WI38 (cell line): ENCODE measurements around the gene HKDC1.
A peak's percentile ranks its signal among the peaks of the same experiment; 100 is the strongest.
"Not testable (repeated sequence)": the region's sequence is repeated elsewhere in the genome, so short reads cannot be mapped to it uniquely, and the experiment has no call there.

Experiments used
- H3K4me3 ChIP-seq: 2 replicates; pipeline ENCODE4 v1.5.1; 2011; ENCODE audit warnings: low read depth, mild to moderate bottlenecking, control low read depth, low read length
- TF ChIP-seq, protein P1 (sequence below): IDR thresholded peaks from 2 replicates; pipeline ENCODE4 v1.5.1; 2012; ENCODE audit warnings: low read depth, mild to moderate bottlenecking, control low read depth, low read length

Gene HKDC1, protein sequence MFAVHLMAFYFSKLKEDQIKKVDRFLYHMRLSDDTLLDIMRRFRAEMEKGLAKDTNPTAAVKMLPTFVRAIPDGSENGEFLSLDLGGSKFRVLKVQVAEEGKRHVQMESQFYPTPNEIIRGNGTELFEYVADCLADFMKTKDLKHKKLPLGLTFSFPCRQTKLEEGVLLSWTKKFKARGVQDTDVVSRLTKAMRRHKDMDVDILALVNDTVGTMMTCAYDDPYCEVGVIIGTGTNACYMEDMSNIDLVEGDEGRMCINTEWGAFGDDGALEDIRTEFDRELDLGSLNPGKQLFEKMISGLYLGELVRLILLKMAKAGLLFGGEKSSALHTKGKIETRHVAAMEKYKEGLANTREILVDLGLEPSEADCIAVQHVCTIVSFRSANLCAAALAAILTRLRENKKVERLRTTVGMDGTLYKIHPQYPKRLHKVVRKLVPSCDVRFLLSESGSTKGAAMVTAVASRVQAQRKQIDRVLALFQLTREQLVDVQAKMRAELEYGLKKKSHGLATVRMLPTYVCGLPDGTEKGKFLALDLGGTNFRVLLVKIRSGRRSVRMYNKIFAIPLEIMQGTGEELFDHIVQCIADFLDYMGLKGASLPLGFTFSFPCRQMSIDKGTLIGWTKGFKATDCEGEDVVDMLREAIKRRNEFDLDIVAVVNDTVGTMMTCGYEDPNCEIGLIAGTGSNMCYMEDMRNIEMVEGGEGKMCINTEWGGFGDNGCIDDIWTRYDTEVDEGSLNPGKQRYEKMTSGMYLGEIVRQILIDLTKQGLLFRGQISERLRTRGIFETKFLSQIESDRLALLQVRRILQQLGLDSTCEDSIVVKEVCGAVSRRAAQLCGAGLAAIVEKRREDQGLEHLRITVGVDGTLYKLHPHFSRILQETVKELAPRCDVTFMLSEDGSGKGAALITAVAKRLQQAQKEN

DNA sequence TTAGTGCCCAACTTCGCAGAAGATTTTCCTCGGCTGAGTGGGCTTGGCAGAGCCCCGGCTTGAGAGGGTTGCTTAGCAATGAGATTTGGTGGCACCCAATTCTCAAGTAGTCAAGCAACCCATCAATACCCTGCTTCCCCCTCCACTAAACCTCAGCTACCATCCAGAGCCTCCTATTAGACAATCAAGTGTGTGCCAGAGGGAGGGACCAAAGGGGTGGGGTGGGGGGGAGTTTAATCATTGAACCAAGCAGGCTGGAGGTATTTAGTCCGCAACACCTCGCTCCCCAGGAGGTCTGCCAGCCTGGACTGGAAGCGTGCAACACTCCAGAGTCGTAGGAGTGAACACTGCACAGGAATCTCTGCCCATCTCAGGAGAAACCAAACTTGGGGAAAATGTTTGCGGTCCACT lies at the start of gene HKDC1:
HKDC1 (plus strand) TSS at position 292 of the 411 bp plus-strand sequence; CDS start at position 396, 104 bp downstream.
- TF ChIP-seq, protein P1, sequence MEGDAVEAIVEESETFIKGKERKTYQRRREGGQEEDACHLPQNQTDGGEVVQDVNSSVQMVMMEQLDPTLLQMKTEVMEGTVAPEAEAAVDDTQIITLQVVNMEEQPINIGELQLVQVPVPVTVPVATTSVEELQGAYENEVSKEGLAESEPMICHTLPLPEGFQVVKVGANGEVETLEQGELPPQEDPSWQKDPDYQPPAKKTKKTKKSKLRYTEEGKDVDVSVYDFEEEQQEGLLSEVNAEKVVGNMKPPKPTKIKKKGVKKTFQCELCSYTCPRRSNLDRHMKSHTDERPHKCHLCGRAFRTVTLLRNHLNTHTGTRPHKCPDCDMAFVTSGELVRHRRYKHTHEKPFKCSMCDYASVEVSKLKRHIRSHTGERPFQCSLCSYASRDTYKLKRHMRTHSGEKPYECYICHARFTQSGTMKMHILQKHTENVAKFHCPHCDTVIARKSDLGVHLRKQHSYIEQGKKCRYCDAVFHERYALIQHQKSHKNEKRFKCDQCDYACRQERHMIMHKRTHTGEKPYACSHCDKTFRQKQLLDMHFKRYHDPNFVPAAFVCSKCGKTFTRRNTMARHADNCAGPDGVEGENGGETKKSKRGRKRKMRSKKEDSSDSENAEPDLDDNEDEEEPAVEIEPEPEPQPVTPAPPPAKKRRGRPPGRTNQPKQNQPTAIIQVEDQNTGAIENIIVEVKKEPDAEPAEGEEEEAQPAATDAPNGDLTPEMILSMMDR, result no peak
- H3K4me3 ChIP-seq, result no peak within 1 kb of the TSS

- TF ChIP-seq, protein P1, result no peak
These were observed 47.7 kb upstream of the HKDC1 start for GRCh38 chr10:69172241-69172982.

GRCh38 chr10:69175326-69175725 lies 44.8 kb upstream of the HKDC1 start:
- not testable (repeated sequence) for H3K4me3 ChIP-seq

More at GRCh38 chr10:69172241-69172982, 47.7 kb upstream of the HKDC1 start:
- H3K4me3 ChIP-seq, result no peak overlapping the region

GRCh38 chr10:69176823-69177222 lies 43.3 kb upstream of the HKDC1 start:
- TF ChIP-seq, protein P1, result no peak
- H3K4me3 ChIP-seq, result no peak overlapping the region

DNA sequence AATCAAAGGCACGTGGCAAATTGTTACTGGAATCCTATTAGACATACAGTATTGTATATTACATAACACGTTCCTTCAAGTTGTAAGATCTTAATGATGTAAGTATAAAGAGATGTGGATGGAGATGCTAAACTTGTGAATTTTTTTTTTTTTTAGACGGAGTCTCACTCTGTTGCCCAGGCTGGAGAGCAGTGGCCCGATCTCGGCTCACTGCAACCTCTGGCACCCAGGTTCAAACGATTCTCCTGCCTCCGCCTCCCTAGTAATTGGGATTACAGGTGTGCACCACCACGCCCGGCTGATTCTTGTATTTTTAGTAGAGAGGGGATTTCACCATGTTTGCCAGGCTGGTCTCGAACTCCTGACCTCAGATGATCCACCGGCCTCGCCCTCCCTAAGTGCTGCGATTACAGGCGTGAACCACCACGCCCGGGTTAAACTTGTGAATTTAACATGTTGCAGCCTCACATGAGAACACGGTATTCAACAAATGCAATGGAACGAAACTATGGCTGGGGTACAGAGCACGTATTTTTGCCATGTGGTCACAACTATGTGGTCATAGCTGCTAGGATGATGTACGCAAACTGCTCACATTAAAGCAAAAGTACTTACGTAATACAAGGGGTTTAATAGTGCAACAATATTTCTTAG lies 40.9 kb upstream of the HKDC1 start:
- TF ChIP-seq, protein P1, result no peak
- H3K4me3 ChIP-seq, result peak overlapping the region; percentile 99

DNA sequence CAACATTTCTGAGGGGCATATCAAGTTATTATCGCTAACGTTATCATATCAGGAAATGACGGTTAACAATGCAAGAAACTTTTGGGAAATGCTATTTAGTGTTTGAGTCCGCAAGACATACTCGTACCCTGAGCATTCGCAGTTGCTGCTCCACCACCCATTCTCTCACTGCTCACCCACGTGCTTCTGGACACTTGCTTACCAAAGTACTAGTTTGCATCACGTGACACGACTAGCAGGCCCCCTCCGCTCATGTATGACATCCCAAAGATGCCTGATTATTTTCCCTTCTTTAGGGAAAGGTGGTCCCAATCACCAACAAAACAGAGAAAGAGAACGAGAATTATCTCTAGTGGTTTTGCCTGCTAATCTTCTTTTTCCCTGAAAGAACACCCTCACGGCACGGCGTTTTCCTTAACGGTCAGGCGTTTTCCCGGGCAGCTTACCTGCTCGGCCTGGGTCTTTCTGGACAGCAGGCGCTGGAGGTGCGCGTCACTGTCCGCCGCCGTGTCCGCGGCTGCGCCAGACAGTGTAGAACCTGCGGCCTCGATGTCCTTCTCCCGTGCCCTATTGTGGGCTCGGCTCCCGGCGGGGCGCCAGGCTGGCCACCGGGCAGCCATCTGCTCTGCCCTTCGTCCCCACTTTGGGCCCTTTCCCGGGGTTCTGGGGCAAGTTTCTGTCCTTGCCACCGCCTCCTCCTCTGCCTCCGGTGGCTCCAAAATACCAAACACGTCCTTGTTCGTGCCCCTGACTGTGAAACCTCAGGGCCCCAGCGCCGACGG lies 40.2 kb upstream of the HKDC1 start, which contains the start of gene SUPV3L1:
SUPV3L1 (plus strand) TSS at position 492 of the 782 bp plus-strand sequence; CDS start at position 550, 58 bp downstream.
- H3K4me3 ChIP-seq, result peak within 1 kb of the TSS; percentile 99
- TF ChIP-seq, protein P1, result no peak
